ENCODE measurements around the gene SPAG16. TPM values are rescaled to one million over a fixed set of nuclear protein-coding genes. Genes with fewer than 3 reads are reported as not detected.

SPAG16 gene
- total RNA-seq, 1 experiment from 2014 or later: 17.3 TPM

DNA sequence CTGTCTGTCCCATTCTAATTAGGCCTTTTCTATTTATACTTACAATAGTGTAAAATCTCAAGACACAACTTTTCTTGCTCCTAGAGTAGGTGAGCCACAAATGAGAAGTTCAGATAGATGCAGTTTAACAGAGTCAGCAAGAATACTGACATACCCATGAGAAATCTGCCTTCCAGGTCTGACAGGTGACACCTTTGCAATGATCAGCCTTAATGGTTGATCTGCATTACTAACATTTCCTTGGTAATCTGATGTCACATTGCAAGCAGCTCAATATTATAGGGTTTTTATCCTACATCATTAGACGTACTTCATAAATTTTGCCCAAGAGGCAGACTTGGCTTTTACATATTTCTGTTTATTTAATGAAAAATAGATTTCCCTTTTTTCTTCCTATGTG lies 767.3 kb downstream of the SPAG16 start:
- no peaks in the 10 kb centered on the region for H3K9me3 Mint-ChIP-seq
- Histone ChIP-seq H3K23me2 (ENCODE audit: insufficient read length, low read depth, low read length, poor library complexity, severe bottlenecking) (no peaks in the 10 kb centered on the region), H4K91ac (ENCODE audit: insufficient read length, low read depth, low read length) (no peak overlapping the region)

More for the DNA sequence above, 767.3 kb downstream of the SPAG16 start:
- no peak overlapping the region for H2BK12ac ChIP-seq (ENCODE audit: insufficient read length, low read depth, low read length)
- H2AFZ ChIP-seq (ENCODE audit: low read length): no peak overlapping the region
- H2BK20ac ChIP-seq (ENCODE audit: low read depth, low read length, poor library complexity, severe bottlenecking): no peak overlapping the region
- no CpG with 5 or more reads among the region's 1 CpG for WGBS (ENCODE audit: extremely low coverage, insufficient read length, low lambda C conversion rate)
- H3K4ac ChIP-seq (ENCODE audit: low read depth, low read length): no peak overlapping the region
- H2AK5ac ChIP-seq (ENCODE audit: insufficient read length, low read length): no peak overlapping the region
- H2BK120ac ChIP-seq (ENCODE audit: low read depth, low read length, poor library complexity, severe bottlenecking): no peak overlapping the region
- no peak overlapping the region for H3K27ac ChIP-seq (ENCODE audit: insufficient read length, low read depth, low read length)
- no peak overlapping the region for H3K14ac ChIP-seq (ENCODE audit: insufficient read depth, low read length)
- no peak overlapping the region for H3K56ac ChIP-seq (ENCODE audit: insufficient read length, low read depth, low read length)
- no peaks in the 10 kb centered on the region for H3K79me1 ChIP-seq (ENCODE audit: insufficient read depth, low read depth, low read length, poor library complexity, severe bottlenecking)
- no peak overlapping the region for H3K23ac ChIP-seq (ENCODE audit: insufficient read length, low read depth, low read length)
- H3T11ph ChIP-seq (ENCODE audit: low read length): no peak overlapping the region
- no peaks in the 10 kb centered on the region for H3K4me1 Mint-ChIP-seq
- no peak overlapping the region for H4K5ac ChIP-seq (ENCODE audit: insufficient read length, low read depth, low read length)
- no peak overlapping the region for H3K27ac Mint-ChIP-seq
- no peaks in the 10 kb centered on the region for H3K79me2 ChIP-seq (ENCODE audit: insufficient read depth, low read length)
- DNase-seq: no peak
- no peaks in the 10 kb centered on the region for H3K36me3 Mint-ChIP-seq (ENCODE audit: insufficient read depth in 1 of 3, low read depth in 3 of 3)
- H4K8ac ChIP-seq (replicated peaks; ENCODE audit: insufficient read length, low read depth, low read length): no peak overlapping the region
- H2BK15ac ChIP-seq (ENCODE audit: low read depth, low read length): no peak overlapping the region
- H3K27me3 ChIP-seq (ENCODE audit: insufficient read depth, low read length): no peaks in the 10 kb centered on the region
- no peak overlapping the region for H3K4me2 ChIP-seq (ENCODE audit: insufficient read depth, insufficient read length, low read length)
- no peaks in the 10 kb centered on the region for H3K27me3 Mint-ChIP-seq (ENCODE audit: low read depth)
- no peak overlapping the region for H3K9ac ChIP-seq (ENCODE audit: extremely low read depth, insufficient read length, low read length)
- H2BK5ac ChIP-seq (ENCODE audit: insufficient read length, low read length): no peak overlapping the region
- TF ChIP-seq, protein P1, sequence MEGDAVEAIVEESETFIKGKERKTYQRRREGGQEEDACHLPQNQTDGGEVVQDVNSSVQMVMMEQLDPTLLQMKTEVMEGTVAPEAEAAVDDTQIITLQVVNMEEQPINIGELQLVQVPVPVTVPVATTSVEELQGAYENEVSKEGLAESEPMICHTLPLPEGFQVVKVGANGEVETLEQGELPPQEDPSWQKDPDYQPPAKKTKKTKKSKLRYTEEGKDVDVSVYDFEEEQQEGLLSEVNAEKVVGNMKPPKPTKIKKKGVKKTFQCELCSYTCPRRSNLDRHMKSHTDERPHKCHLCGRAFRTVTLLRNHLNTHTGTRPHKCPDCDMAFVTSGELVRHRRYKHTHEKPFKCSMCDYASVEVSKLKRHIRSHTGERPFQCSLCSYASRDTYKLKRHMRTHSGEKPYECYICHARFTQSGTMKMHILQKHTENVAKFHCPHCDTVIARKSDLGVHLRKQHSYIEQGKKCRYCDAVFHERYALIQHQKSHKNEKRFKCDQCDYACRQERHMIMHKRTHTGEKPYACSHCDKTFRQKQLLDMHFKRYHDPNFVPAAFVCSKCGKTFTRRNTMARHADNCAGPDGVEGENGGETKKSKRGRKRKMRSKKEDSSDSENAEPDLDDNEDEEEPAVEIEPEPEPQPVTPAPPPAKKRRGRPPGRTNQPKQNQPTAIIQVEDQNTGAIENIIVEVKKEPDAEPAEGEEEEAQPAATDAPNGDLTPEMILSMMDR (conservative IDR thresholded peaks at IDR 0.05): no peak
- no peaks in the 10 kb centered on the region for H3K4me1 ChIP-seq (ENCODE audit: insufficient read depth, low read length)
- no peaks in the 10 kb centered on the region for H3K9me3 ChIP-seq (ENCODE audit: control insufficient read depth, low read depth, low read length)
- H4K20me1 ChIP-seq (ENCODE audit: control insufficient read depth, insufficient read depth, insufficient read length): no peaks in the 10 kb centered on the region
- H3K4me3 Mint-ChIP-seq: no peak overlapping the region
- H3K18ac ChIP-seq (ENCODE audit: insufficient read length, low read depth, low read length): no peak overlapping the region

Data from H9 (cell line).